ENCODE data around the gene CPM.
"Not testable (repeated sequence)": the region's sequence is repeated elsewhere in the genome, so short reads cannot be mapped to it uniquely, and the experiment has no call there.

Gene CPM

DNA sequence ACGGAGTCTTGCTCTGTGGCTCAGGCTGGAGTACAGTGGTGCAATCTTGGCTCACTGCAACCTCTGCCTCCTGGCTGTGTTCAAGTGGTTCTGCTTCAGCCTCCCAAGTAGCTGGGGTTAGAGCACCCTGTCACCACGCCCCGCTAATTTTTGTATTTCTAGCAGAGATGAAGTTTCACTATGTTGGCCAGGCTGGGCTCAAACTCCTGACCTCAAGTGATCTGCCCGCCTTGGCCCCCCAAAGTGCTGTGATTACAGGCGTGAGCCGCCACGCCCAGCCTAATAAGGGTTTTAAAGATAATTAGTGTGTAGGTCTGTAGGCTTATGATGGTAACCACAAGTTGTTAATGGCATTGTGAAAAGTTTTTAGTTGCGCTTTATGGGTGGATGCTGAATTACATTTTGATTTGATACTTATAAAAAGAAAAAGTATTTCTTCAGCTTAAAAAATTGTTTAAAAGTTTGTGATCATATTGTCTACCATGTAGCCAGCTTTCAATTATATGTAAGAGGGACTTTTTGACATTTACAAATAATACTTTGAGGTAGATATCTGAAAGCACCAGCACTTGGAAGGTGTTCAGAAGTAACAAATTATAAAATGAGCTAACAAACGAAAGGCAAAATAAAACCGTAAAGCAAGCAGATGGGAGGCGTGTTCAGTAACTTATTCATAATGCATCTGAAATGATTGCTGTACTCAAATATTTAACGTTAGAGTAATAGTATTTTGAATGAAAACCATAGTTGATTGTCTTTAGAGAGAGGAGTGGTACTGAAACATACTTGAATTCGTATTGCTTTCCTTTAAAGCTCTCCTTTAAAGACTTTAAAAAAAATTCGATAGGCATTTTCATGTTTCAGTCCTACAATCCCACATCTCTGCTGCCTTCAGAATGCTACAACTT is 87.9 kb downstream of the CPM start:
- DNase-seq = no peak

DNA sequence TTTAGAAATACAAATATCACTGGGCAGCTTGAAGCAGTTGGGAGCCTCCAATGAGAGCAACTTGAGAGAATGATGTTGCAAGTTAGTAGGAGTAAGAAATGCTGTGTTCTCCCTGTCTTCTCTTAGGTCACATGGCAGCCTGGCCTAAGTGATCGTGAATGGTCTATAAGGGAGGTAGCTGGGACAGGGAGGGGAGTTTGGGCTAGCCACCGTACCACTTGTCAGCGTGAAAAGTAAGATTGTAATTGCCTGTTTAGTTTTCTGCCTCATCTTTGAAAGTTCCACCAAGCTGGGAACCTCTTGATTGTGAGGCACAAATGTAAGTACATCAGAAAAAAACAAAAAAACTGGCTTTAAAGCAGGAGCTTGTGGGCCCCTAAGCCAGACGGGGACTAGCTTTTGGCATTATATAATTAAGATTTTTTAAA is 88.6 kb downstream of the CPM start:
- DNase-seq = no peak

DNA sequence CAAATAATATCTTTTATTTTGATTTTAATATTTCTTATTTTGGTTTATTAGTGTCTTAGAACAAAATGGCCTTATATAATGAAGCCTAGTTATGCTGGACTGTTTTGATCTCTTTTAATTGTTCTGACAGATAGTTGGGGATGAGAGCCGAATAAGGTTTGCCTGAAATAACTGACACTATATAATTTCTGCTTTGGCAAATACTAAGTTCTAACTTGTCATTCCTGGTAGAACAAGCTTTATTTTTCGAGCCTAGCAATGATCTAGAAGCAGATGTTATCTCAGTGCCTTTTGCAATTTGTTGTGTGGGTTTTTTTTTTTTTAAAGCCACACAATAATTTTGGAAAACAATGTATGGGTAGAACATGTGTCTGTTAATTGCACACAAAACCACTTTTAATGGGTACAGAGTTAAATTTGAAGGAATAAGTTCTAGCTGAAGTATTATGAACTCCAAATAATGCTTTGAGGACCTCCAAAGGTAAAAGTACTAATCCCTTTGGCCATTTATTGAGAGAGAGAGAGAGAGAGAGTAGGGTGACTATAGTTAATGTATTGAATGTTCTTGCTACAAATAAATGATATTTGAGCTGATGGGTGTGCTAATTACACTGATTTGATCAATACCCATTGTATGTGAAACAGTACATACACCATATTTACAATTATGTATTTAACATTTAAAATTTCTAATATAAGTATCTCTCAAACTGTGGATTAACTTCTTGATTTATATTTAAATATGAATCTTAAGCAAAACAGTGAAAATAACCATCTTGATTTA is 90.0 kb downstream of the CPM start:
- no peak for DNase-seq

DNA sequence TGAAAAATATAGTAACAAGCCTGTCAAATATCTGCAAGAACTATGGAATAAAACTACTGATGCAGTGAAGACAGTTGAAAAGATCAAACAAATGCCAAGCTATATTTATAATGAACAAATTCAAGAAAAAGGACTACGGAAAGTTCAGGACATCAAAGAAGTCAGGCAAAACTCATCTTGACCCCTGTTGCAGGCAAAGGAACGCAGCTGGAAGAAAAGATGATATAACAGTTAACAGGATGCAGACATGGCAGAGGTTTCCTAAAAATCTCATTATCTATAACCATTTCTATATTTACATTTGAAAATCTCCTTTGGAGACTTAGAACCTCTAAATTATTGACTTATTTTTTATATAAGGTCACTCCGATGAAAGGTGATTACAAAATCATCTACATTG is 90.8 kb downstream of the CPM start:
- DNase-seq = no peak

GRCh38 chr12:68841717-68842116 is 91.3 kb downstream of the CPM start:
- no peak for DNase-seq

- DNase-seq = not testable (repeated sequence)
Observed at GRCh38 chr12:68841175-68841574, 91.8 kb downstream of the CPM start.

DNA sequence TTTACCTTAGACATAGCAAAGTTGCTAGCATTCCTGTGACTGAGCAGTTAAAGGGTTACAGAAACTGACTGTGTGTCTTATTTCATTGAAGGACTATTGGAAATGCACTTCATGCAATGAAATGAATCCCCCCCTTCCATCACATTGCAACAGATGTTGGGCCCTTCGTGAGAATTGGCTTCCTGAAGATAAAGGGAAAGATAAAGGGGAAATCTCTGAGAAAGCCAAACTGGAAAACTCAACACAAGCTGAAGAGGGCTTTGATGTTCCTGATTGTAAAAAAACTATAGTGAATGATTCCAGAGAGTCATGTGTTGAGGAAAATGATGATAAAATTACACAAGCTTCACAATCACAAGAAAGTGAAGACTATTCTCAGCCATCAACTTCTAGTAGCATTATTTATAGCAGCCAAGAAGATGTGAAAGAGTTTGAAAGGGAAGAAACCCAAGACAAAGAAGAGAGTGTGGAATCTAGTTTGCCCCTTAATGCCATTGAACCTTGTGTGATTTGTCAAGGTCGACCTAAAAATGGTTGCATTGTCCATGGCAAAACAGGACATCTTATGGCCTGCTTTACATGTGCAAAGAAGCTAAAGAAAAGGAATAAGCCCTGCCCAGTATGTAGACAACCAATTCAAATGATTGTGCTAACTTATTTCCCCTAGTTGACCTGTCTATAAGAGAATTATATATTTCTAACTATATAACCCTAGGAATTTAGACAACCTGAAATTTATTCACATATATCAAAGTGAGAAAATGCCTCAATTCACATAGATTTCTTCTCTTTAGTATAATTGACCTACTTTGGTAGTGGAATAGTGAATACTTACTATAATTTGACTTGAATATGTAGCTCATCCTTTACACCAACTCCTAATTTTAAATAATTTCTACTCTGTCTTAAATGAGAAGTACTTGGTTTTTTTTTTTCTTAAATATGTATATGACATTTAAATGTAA is 93.5 kb downstream of the CPM start:
- DNase-seq = no peak

- DNase-seq = no peak
Observed at GRCh38 chr12:68838046-68838886, 94.7 kb downstream of the CPM start.

GRCh38 chr12:68837215-68837614 is 95.8 kb downstream of the CPM start:
- no peak for DNase-seq

DNA sequence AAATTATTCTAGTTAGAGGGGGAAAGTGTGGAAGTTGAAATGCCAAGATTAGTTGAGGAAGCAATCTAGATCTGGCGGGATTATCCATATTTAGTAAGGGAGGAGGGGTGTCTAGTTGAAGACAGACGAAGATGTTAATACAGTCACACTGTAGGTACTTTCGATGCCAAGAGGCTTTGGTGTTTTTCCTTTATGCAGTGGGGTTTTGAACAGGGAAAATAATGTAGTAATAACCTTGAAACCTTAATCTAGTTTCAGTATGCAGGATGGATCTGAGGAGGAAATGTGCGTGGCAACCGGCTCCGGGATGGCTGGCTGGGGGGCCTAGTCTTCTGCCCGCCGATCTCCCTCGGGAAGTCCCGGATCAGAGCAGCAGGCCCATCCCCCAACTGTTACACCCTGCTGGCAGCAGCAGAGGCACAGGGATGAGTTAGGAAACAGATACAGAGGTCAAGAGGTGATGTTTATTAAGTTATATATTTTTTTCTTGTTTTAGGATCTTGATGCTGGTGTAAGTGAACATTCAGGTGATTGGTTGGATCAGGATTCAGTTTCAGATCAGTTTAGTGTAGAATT is 97.5 kb downstream of the CPM start:
- DNase-seq = no peak

DNA sequence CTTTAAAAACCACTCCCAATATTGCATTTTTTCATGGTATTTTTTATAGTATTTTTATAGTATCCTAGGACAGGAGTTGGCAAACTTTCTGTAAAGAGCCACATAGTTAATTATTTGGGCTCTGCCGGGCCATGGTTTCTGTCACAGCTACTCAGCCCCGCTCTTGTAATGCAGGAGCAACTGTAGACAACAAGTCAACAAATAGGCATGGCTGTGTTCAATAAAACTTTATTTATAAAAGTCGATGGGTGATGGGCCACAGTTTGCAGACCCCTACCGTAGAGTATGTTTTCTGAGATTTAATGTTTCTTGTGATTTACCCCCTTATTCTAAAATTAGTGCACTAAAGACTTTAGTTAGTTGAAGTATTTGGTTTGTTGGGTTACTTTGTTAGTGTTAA is 99.5 kb downstream of the CPM start:
- DNase-seq = no peak

DNA sequence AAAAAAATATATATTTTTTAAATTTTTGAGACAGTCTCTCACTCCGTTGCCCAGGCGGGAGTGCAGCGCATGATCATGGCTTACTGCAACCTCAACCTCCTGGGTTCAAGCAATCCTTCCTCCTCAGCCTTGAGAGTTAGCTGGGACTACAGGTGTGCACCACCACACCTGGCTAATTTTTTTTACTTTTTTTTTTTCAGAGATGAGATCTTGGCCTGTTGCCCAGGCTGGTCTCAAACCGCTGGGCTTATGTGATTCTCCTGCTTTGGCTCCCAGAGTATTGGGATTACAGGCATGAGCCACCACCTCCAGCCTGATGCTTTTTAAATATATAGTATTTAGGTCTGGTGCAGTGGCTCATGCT is 100.5 kb downstream of the CPM start:
- no peak for DNase-seq

DNA sequence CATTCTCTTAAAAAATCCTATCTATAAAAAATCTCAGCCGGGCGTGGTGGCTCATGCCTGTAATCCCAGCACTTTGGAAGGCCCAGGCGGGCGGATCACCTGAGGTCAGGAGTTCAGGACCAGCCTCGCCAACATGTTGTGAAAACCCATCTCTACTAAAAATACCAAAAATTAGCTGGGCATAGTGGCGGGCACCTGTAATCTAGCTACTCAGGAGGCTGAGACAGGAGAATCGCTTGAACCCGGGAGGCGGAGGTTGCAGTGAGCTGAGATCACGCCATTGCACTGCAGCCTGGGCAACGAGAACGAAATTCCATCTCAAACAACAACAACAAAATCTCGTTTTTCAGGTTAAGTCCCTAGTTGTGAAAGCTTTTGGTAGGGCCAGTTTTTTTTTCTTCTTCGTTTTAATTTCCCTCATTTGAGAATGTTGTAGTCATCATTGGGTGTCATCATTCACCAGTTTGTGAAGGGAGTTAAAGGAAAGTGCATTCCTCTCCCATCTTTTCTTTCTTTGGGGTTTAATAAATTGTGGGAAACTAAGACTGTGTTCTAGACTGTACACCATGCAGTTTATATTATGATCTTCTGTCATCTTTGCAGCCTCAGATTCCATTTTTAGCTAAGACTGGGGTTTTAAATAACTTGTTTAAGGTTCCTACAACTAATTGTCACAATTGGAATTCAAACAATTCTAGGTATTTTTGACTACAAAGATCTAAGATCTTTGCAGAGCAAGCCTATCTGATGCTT is 101.0 kb downstream of the CPM start:
- DNase-seq = no peak

DNA sequence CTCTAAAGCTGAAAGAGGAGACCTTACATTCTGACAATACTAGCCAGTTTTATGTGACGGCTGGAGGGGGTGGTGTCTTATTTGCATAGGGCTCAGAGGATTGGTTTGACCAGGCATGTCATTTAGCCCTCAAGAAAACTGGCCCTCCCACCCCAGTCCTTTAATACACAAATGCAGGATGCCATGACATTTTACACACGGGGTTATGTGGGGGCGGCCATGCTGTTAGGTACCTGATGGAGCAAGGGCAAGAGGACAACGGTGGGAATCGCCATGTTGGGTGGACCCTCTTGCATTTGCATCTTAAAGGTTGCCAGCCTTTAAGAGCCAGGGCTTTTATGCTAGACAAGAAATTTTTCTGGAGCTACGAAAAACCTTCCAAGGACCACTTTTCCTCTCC is 101.7 kb downstream of the CPM start:
- no peak for DNase-seq

GRCh38 chr12:68828672-68829068 is 104.3 kb downstream of the CPM start:
- no peak for DNase-seq

DNA sequence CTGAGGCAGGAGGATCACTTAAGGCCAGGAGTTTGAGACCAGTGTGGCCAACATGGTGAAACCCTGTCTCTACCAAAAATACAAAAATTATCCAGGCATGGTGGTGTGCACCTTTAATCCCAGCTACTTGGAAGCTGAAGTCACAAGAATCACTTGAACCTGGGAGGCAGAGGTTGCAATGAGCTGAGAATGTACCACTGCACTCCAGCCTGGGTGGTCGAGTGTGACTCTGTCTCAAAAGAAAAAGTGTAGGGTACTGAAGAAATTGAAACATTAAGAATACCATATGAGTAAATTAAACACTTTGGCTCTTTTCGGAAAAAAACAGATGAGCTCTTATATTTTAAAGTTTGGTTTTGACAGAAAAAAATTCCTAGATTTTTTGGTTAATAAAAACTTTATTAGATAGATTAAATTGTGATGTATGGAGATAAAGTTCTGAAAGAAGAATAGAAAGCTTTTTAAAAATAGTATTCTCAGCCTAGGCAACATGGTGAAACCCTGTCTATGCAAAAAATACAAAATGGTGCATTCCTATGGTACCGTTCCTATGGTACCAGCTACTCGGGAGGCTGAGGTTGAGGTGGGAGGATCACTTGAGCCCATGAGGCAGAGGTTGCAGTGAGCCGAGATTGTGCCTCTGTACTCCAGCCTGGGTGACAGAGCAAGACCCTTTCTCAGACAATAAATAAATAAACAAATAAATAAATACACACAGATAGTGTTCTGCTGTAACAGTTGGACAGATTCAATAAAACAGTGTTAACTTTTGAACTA is 104.9 kb downstream of the CPM start:
- DNase-seq = no peak

DNA sequence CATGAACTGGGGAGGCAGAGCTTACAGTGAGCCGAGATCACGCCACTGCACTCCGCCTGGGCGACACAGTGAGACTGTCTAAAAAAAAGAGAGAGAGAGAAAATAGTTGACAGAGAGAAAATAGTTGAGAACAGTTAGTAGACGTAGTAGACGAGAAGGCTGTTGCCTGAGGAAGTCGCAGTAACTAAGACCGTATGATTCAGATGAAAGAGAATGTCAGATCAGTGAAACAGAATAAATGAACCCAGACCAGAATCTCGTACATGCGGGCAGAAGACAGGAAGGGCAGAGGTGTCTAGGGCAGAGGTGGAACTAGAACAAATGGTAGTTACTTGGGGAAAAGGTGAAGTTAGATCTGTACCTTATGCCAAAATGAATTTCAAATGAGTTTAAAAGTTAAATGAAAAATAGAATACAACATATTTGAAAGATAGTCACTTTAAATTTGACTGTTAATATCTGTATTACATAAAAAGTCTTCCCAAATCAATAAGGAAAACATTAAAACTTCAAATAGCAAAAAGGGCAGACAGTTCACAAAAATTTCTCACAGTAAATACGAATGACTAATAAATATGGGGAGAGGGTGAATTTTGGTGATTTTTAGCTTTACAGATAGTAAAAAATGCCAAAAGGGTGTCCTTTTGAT is 107.3 kb downstream of the CPM start:
- DNase-seq = no peak

DNA sequence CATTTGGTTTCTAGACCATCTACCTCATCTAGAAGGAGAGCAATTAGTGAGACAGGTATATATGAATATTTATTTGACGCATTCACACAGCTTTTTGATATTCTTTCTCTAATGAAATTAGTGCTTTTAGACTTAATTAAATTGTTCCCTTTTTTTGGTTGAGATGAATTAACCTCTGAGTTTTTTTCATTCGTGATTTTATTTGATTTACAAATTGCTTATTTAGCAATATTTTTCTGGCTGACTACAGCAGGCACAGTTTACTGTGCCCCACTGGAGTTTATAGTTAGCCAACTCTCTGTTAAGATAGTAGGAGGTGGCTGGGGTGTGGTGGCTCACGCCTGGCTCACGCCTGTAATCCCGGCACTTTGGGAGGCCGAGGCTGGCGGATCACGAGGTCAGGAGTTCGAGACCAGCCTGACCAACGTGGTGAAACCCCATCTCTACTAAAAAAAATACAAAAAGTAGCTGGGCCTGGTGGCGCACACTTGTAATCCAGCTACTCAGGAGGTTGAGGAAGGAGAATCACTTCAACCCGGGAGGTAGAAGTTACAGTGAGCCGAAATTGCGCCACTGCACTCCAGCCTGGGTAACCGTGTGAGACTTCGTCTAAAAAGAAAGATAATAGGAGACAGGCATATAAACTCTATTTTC is 108.2 kb downstream of the CPM start:
- no peak for DNase-seq

DNA sequence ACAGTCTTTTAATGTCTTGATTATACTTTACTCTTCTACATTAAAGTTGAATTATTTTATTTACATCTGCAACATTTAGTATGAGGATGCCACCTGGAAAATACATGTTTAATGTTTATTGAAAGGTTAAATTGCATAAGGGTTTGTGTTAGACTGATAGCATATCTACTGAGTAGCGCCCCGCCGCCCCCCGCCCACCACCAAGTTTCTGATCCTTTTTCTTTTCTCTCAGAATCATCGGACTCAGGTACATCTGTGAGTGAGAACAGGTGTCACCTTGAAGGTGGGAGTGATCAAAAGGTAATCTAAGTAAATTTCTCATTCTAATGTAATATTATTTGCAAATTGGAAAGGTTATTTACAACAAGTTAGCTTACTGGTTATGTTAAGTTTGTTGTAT is 108.8 kb downstream of the CPM start:
- DNase-seq = no peak
